ENCODE data around the gene PEDS1.

PEDS1 gene

DNA sequence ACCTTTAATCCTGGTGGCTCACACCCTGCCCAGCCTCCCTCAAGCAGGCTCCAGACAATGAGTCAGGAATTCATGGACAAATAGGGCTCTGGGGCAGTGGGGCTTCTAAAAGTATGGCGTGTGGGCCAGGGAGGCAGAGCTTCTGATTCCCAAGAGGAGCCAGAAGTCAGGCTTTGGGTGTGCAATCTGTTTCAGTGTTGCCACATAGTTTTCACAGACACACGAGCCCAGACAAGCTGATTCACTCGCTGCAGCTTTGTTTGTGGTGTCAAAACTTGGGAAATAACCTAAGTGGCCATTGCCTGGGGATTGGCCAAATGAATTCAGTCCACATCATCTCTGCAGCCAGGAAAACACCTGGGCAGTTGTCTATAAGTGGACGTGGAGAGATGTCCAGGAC, 9.2 kb downstream of the PEDS1 start:
- peak overlapping the region; percentile 39; the same call in 1 of the 2 replicates for H3K27ac ChIP-seq (replicated peaks)
- DNase-seq (ENCODE audit: low read depth in 1 of 2, low spot score in 1 of 2): peak; percentile 61 to 80
- no peaks in the 10 kb centered on the region for H3K27me3 ChIP-seq (ENCODE audit: insufficient read depth, poor library complexity, severe bottlenecking)
- TF ChIP-seq POLR2AphosphoS5 (IDR thresholded peaks at IDR 0.05; ENCODE audit: low read depth): peak; percentile 47; the same call in 1 of the 2 replicates
- no peak for TF ChIP-seq GABPA (IDR thresholded peaks at IDR 0.05; ENCODE audit: low read depth)
- TF ChIP-seq, protein P1, sequence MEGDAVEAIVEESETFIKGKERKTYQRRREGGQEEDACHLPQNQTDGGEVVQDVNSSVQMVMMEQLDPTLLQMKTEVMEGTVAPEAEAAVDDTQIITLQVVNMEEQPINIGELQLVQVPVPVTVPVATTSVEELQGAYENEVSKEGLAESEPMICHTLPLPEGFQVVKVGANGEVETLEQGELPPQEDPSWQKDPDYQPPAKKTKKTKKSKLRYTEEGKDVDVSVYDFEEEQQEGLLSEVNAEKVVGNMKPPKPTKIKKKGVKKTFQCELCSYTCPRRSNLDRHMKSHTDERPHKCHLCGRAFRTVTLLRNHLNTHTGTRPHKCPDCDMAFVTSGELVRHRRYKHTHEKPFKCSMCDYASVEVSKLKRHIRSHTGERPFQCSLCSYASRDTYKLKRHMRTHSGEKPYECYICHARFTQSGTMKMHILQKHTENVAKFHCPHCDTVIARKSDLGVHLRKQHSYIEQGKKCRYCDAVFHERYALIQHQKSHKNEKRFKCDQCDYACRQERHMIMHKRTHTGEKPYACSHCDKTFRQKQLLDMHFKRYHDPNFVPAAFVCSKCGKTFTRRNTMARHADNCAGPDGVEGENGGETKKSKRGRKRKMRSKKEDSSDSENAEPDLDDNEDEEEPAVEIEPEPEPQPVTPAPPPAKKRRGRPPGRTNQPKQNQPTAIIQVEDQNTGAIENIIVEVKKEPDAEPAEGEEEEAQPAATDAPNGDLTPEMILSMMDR (IDR thresholded peaks at IDR 0.05; ENCODE audit: insufficient read depth, low read length): no peak
- TF ChIP-seq SPI1 (IDR thresholded peaks at IDR 0.05; ENCODE audit: borderline replicate concordance, low read depth): no peak
- TF ChIP-seq, protein P2, sequence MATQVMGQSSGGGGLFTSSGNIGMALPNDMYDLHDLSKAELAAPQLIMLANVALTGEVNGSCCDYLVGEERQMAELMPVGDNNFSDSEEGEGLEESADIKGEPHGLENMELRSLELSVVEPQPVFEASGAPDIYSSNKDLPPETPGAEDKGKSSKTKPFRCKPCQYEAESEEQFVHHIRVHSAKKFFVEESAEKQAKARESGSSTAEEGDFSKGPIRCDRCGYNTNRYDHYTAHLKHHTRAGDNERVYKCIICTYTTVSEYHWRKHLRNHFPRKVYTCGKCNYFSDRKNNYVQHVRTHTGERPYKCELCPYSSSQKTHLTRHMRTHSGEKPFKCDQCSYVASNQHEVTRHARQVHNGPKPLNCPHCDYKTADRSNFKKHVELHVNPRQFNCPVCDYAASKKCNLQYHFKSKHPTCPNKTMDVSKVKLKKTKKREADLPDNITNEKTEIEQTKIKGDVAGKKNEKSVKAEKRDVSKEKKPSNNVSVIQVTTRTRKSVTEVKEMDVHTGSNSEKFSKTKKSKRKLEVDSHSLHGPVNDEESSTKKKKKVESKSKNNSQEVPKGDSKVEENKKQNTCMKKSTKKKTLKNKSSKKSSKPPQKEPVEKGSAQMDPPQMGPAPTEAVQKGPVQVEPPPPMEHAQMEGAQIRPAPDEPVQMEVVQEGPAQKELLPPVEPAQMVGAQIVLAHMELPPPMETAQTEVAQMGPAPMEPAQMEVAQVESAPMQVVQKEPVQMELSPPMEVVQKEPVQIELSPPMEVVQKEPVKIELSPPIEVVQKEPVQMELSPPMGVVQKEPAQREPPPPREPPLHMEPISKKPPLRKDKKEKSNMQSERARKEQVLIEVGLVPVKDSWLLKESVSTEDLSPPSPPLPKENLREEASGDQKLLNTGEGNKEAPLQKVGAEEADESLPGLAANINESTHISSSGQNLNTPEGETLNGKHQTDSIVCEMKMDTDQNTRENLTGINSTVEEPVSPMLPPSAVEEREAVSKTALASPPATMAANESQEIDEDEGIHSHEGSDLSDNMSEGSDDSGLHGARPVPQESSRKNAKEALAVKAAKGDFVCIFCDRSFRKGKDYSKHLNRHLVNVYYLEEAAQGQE (IDR thresholded peaks at IDR 0.05; ENCODE audit: insufficient replicate concordance, low read depth): no peak
- no peak overlapping the region for H3K4me3 ChIP-seq (replicated peaks; ENCODE audit: insufficient read depth, low read length)

DNA sequence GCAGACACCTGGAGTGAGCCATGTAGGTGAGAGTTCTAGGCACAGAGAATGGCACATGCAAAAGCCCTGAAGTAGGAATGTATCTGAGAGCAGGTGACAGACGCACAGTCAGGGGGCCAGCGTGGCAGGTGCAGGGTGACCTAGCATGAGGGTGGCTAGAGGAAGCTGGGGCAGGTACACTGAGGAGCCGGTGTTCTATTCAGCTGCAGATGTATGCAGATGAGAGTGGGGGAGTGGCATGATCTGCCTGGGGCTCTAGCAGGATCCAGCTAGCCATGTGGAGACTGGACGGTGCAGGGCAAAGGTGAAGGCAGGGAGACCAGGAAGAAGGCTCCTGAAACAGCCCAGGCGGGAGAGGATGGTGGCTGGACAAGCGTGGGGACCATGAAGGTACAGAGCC, 10.7 kb downstream of the PEDS1 start:
- no peak for DNase-seq (ENCODE audit: low read depth in 1 of 2, low spot score in 1 of 2)
- no peak overlapping the region for H3K4me3 ChIP-seq (replicated peaks; ENCODE audit: insufficient read depth, low read length)
- H3K27me3 ChIP-seq (ENCODE audit: insufficient read depth, poor library complexity, severe bottlenecking): no peaks in the 10 kb centered on the region
- no peak overlapping the region for H3K27ac ChIP-seq (replicated peaks)
- TF ChIP-seq, protein P2 (IDR thresholded peaks at IDR 0.05; ENCODE audit: insufficient replicate concordance, low read depth): no peak

DNA sequence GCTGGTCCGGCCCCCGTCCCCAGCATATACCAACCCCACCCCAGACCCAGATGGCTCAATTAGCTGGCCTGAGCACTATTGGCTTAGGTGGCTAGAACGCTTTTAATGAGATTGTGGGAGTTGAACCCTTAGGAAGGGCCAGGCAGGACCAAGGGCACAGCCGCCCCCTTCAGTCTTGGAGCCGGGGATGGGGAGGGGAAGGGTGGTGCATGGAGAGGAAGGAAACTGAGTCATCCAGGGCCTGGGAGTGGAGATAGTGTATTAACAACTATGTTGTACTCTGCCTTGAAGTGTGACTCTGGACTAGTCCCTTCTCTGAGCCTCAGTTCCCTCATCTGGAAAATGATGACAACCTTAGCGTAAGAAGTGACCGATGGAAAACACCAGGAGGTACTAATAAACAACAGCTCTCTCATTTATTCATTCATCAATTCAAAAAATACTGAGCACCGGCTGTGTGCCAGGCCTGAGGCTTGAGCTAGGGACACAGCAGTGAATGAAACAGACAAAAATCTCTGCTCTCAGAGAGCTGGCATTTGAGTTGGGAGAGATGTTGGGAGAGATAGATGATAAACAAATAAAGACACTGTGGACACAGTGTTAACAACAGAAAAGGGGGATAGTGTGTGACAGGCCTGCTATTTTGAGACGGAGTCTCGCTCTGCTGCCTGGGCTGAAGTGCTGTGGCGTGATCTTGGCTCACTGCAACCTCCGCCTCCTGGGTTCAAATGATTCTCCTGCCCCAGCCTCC, 11.5 kb downstream of the PEDS1 start:
- Histone ChIP-seq H3K4me3 (replicated peaks; ENCODE audit: insufficient read depth, low read length) (no peak overlapping the region), H3K27ac (replicated peaks) (no peak overlapping the region), H3K27me3 (ENCODE audit: insufficient read depth, poor library complexity, severe bottlenecking) (no peaks in the 10 kb centered on the region)
- TF ChIP-seq, protein P2 (IDR thresholded peaks at IDR 0.05; ENCODE audit: insufficient replicate concordance, low read depth): no peak
- TF ChIP-seq POLR2AphosphoS5 (IDR thresholded peaks at IDR 0.05; ENCODE audit: low read depth) (no peak), SPI1 (IDR thresholded peaks at IDR 0.05; ENCODE audit: borderline replicate concordance, low read depth) (no peak), GABPA (IDR thresholded peaks at IDR 0.05; ENCODE audit: low read depth) (no peak)
- TF ChIP-seq, protein P1 (IDR thresholded peaks at IDR 0.05; ENCODE audit: insufficient read depth, low read length): no peak
- no peak for DNase-seq (ENCODE audit: low read depth in 1 of 2, low spot score in 1 of 2)

Data from HL-60 (cell line).